Heart left ventricle (tissue), 13 donors: ENCODE data around the gene MARK3.

ENCODE experiments used
- POLR2A ChIP-seq, 2 donors: fragments of 450-650 bp; IDR thresholded peaks; one replicate each; pipeline ENCODE4 v1.6.1; 2017; ENCODE audit warnings: antibody characterized with exemption in 2 of 2, mild to moderate bottlenecking in 2 of 2, moderate library complexity in 2 of 2
- TF ChIP-seq, protein P1 (sequence below), 12 donors: fragments of 200-600 bp; sonication (generic) in 4 of 12; IDR thresholded peaks; one replicate each; pipeline versions ENCODE4 v1.5.0 to v1.8.0; 2018 to 2022; ENCODE audit warnings: antibody characterized with exemption in 12 of 12, mild to moderate bottlenecking in 5 of 12
- donor health status: ischemic (EF 13 %, LVEDD 7.1; RV severe dilation, severe dysfunction).
- donor health status: DM: no; HTN: yes; CAD: no.
- donor health status: DM: no; HTN: no; CAD: no.
- donor health status: ischemic (EF 25% LVEDD 6.9; RV normal size, moderate dysfunction).
- donor health status: ischemic (EF 25% LVEDD 5.7; RV mildly dilated, moderate dysfunction).
- donor health status: ischemic (EF 35%, LVEDD 5.7; RV mildly dilated, moderate dysfunction).
- donor health status: nonischemic (EF 11% LVEDD 7.7; RV severe dilation, severe dysfunction).
- donor health status: DM: yes; HTN: yes; CAD: no.
- donor health status: PGD.
- donor health status: ischemic (EF 29% LVEDD 5.4; RV normal size, mild dysfunction).
- donor health status: nonischemic (EF 23%, LVEDD 6.1; RV moderate dilation, normal function).

GRCh38 chr14:103346286-103346685 lies 38.9 kb upstream of the MARK3 start:
- TF ChIP-seq, protein P1, sequence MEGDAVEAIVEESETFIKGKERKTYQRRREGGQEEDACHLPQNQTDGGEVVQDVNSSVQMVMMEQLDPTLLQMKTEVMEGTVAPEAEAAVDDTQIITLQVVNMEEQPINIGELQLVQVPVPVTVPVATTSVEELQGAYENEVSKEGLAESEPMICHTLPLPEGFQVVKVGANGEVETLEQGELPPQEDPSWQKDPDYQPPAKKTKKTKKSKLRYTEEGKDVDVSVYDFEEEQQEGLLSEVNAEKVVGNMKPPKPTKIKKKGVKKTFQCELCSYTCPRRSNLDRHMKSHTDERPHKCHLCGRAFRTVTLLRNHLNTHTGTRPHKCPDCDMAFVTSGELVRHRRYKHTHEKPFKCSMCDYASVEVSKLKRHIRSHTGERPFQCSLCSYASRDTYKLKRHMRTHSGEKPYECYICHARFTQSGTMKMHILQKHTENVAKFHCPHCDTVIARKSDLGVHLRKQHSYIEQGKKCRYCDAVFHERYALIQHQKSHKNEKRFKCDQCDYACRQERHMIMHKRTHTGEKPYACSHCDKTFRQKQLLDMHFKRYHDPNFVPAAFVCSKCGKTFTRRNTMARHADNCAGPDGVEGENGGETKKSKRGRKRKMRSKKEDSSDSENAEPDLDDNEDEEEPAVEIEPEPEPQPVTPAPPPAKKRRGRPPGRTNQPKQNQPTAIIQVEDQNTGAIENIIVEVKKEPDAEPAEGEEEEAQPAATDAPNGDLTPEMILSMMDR (IDR thresholded peaks at IDR 0.05): no peak
- TF ChIP-seq POLR2A (IDR thresholded peaks at IDR 0.05): no peak
